ENCODE measurements around the gene COG5. TPM values are rescaled to one million over a fixed set of nuclear protein-coding genes. Genes with fewer than 3 reads are reported as not detected.

Gene COG5
- total and polyA plus RNA-seq, 10 of the 15 experiments (the other 5 are each of a cell fraction or from before 2014, with no cell fraction given): 5.5 to 27.9 (median 15.6) TPM

DNA sequence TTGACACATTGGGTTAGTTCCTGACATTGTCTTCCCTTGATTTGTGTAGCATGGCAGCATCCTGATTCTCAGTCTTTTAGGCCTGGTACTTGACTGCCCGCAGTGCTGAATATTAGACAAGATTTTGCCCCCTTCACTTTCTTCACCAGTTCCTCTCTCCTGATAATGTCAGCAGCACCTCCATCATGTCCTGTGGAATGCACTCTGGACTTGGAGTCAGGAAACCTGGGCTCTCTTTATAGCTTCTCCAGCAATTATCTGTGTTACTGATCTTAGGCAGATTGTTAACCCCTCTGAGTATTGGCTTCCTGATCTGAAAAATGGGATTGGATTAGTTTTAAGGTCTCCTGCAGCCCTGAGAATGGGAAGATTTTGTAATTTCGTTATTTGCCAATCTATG, 375.9 kb downstream of the COG5 start:
- Histone ChIP-seq H4K20me1 (ENCODE audit: control insufficient read depth, insufficient read depth) (no peaks in the 10 kb centered on the region), H3K27me3 (replicated peaks in 1 of 2; ENCODE audit: control insufficient read depth in 2 of 2, insufficient read depth in 2 of 2, low read length in 1 of 2) (no peaks in the 10 kb centered on the region), H3K4me2 (ENCODE audit: control insufficient read depth, insufficient read depth) (no peak overlapping the region), H3K27ac (ENCODE audit: control insufficient read depth, insufficient read depth) (no peak overlapping the region), H3K4me1 (ENCODE audit: control insufficient read depth, insufficient read depth, low read length) (no peaks in the 10 kb centered on the region), H3K36me3 (ENCODE audit: control insufficient read depth in 2 of 2, insufficient read depth in 2 of 2, low read length in 1 of 2) (peaks cover 0 to 4% of the 10 kb centered on the region in 2 experiments; a peak in 1 of 4 replicates), H3K79me2 (ENCODE audit: control insufficient read depth, insufficient read depth, low read length) (no peaks in the 10 kb centered on the region), H3K4me3 (no peak overlapping the region), H3K9ac (ENCODE audit: control insufficient read depth, insufficient read depth, low read length) (no peak overlapping the region), H2AFZ (ENCODE audit: control insufficient read depth, low read depth, low read length) (no peak overlapping the region), H3K9me3 (replicated peaks; ENCODE audit: control insufficient read depth, insufficient read depth, low read length) (no peaks in the 10 kb centered on the region)
- no peak for FAIRE-seq
- intact Hi-C loops (cut with micrococcal nuclease; ENCODE audit: unreplicated experiment): no loop called here
- ChIA-PET POLR2A (no interaction called here), SMC1A (ENCODE audit: uncharacterized antibody, unreplicated experiment) (interaction anchor here (1.0 to 1.2 kb wide), 2 partner anchors 14 to 18 kb away, joined by 3 to 4 read pairs; partner anchors contain the start of gene HBP1), CTCF (interaction anchor here (1.2 kb wide), 1 partner anchor 40 kb away, joined by 4 read pairs; no protein-coding TSS in a partner anchor), RAD21 (ENCODE audit: unreplicated experiment) (interaction anchor here (1.6 kb wide), 1 partner anchor 20 kb away, joined by 5 read pairs; the partner anchor contains the start of gene HBP1)
- TF ChIP-seq MTA3 (IDR thresholded peaks at IDR 0.05; ENCODE audit: borderline replicate concordance, low read length) (no peak), YBX1 (IDR thresholded peaks at IDR 0.05) (no peak), SUPT20H (IDR thresholded peaks at IDR 0.05; ENCODE audit: borderline replicate concordance, control insufficient read depth, low read depth, low read length) (no peak), TCF7 (IDR thresholded peaks at IDR 0.05; ENCODE audit: borderline replicate concordance) (no peak)
- DNase-seq (ENCODE audit: low read depth, low spot score): no peak
- 93% methylated on average over 2 of the region's 2 CpGs for WGBS (ENCODE audit: insufficient coverage, insufficient replicate concordance, low lambda C conversion rate, missing lambda C conversion rate)
- in situ Hi-C loops (cut with MboI): no loop called here
- BruUV-seq (replicated peaks): no TSS peak
- no peak for ATAC-seq

DNA sequence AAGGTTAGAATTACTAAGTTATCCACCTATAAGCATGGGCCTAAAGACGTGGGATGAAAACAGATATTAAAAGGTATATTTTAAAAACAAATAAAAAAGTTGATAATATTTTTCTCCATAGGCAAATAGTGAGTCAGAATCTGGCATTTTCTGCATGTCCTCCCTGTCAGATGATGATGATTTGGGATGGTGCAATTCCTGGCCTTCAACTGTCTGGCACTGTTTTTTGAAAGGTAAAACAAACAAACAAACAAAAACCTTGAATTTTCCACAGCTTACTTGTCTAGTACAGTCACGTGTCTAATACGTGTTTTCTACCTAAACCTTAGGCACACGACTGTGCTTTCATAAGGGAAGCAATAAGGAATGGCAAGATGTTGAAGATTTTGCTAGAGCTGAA, 377.5 kb downstream of the COG5 start:
- Histone ChIP-seq H3K9me3 (replicated peaks; ENCODE audit: control insufficient read depth, insufficient read depth, low read length) (no peaks in the 10 kb centered on the region), H3K27me3 (replicated peaks in 1 of 2; ENCODE audit: control insufficient read depth in 2 of 2, insufficient read depth in 2 of 2, low read length in 1 of 2) (no peaks in the 10 kb centered on the region), H3K4me3 (no peak overlapping the region), H3K9ac (ENCODE audit: control insufficient read depth, insufficient read depth, low read length) (no peak overlapping the region), H2AFZ (ENCODE audit: control insufficient read depth, low read depth, low read length) (no peak overlapping the region), H3K27ac (ENCODE audit: control insufficient read depth, insufficient read depth) (no peak overlapping the region), H3K79me2 (ENCODE audit: control insufficient read depth, insufficient read depth, low read length) (no peaks in the 10 kb centered on the region), H3K4me2 (ENCODE audit: control insufficient read depth, insufficient read depth) (no peak overlapping the region), H3K4me1 (ENCODE audit: control insufficient read depth, insufficient read depth, low read length) (no peaks in the 10 kb centered on the region), H4K20me1 (ENCODE audit: control insufficient read depth, insufficient read depth) (no peaks in the 10 kb centered on the region), H3K36me3 (ENCODE audit: control insufficient read depth in 2 of 2, insufficient read depth in 2 of 2, low read length in 1 of 2) (peaks cover 0 to 7% of the 10 kb centered on the region in 2 experiments; a peak in 1 of 4 replicates)
- SMC1A ChIA-PET (ENCODE audit: uncharacterized antibody, unreplicated experiment): no interaction called here
- intact Hi-C loops (cut with micrococcal nuclease; ENCODE audit: unreplicated experiment): no loop called here
- WGBS (ENCODE audit: insufficient coverage, insufficient replicate concordance, low lambda C conversion rate, missing lambda C conversion rate): 93% methylated on average over 4 of the region's 4 CpGs
- BruUV-seq (replicated peaks): no TSS peak
- RAD21 ChIA-PET (ENCODE audit: unreplicated experiment): no interaction called here
- in situ Hi-C loops (cut with MboI): no loop called here
- no peak for FAIRE-seq
- ATAC-seq: no peak
- CTCF ChIA-PET: no interaction called here
- POLR2A ChIA-PET: interaction anchor here (0.7 to 1.0 kb wide), 2 partner anchors 12 to 14 kb away, joined by 3 read pairs; no protein-coding TSS in a partner anchor
- DNase-seq (ENCODE audit: low read depth, low spot score): no peak
- no peak for TF ChIP-seq SUZ12 (IDR thresholded peaks at IDR 0.05; ENCODE audit: unreplicated experiment)
- TF ChIP-seq SMAD5 (IDR thresholded peaks at IDR 0.05; ENCODE audit: low read depth): no peak
- TF ChIP-seq, protein P1, sequence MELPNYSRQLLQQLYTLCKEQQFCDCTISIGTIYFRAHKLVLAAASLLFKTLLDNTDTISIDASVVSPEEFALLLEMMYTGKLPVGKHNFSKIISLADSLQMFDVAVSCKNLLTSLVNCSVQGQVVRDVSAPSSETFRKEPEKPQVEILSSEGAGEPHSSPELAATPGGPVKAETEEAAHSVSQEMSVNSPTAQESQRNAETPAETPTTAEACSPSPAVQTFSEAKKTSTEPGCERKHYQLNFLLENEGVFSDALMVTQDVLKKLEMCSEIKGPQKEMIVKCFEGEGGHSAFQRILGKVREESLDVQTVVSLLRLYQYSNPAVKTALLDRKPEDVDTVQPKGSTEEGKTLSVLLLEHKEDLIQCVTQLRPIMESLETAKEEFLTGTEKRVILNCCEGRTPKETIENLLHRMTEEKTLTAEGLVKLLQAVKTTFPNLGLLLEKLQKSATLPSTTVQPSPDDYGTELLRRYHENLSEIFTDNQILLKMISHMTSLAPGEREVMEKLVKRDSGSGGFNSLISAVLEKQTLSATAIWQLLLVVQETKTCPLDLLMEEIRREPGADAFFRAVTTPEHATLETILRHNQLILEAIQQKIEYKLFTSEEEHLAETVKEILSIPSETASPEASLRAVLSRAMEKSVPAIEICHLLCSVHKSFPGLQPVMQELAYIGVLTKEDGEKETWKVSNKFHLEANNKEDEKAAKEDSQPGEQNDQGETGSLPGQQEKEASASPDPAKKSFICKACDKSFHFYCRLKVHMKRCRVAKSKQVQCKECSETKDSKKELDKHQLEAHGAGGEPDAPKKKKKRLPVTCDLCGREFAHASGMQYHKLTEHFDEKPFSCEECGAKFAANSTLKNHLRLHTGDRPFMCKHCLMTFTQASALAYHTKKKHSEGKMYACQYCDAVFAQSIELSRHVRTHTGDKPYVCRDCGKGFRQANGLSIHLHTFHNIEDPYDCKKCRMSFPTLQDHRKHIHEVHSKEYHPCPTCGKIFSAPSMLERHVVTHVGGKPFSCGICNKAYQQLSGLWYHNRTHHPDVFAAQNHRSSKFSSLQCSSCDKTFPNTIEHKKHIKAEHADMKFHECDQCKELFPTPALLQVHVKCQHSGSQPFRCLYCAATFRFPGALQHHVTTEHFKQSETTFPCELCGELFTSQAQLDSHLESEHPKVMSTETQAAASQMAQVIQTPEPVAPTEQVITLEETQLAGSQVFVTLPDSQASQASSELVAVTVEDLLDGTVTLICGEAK (IDR thresholded peaks at IDR 0.05; ENCODE audit: borderline replicate concordance): no peak
- TF ChIP-seq CHD2 (IDR thresholded peaks at IDR 0.05; ENCODE audit: borderline replicate concordance, low read depth, low read length): no peak
- TF ChIP-seq SRF (IDR thresholded peaks at IDR 0.05; ENCODE audit: low read depth in 2 of 2, low read length in 2 of 2): no peak
- no peak for TF ChIP-seq NFXL1 (IDR thresholded peaks at IDR 0.05; ENCODE audit: borderline replicate concordance)
- no peak for TF ChIP-seq RFX5 (IDR thresholded peaks at IDR 0.05; ENCODE audit: low read depth, low read length)
- TF ChIP-seq, protein P2, sequence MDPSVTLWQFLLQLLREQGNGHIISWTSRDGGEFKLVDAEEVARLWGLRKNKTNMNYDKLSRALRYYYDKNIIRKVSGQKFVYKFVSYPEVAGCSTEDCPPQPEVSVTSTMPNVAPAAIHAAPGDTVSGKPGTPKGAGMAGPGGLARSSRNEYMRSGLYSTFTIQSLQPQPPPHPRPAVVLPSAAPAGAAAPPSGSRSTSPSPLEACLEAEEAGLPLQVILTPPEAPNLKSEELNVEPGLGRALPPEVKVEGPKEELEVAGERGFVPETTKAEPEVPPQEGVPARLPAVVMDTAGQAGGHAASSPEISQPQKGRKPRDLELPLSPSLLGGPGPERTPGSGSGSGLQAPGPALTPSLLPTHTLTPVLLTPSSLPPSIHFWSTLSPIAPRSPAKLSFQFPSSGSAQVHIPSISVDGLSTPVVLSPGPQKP (IDR thresholded peaks at IDR 0.05; ENCODE audit: low read depth, low read length): no peak
- TF ChIP-seq BACH1 (IDR thresholded peaks at IDR 0.05; ENCODE audit: borderline replicate concordance): no peak
- no peak for TF ChIP-seq TCF7 (IDR thresholded peaks at IDR 0.05; ENCODE audit: borderline replicate concordance)
